GDM1 (cell line): ENCODE data around the gene ALG3.

Experiments
- DNase-seq: peaks from one replicate; lab custom pipeline; 2025; lab: John Stamatoyannopoulos, UW

ALG3 gene

GRCh38 chr3:184192889-184193288, 55.9 kb downstream of the ALG3 start:
- no peak for DNase-seq
